ENCODE results near the gene GALNT18. TPM values are rescaled to one million over a fixed set of nuclear protein-coding genes. Genes with fewer than 3 reads are reported as not detected.

The GALNT18 gene
- total and polyA plus RNA-seq, 9 donors = 3.0 to 13.2 (median 7.7) TPM

DNA sequence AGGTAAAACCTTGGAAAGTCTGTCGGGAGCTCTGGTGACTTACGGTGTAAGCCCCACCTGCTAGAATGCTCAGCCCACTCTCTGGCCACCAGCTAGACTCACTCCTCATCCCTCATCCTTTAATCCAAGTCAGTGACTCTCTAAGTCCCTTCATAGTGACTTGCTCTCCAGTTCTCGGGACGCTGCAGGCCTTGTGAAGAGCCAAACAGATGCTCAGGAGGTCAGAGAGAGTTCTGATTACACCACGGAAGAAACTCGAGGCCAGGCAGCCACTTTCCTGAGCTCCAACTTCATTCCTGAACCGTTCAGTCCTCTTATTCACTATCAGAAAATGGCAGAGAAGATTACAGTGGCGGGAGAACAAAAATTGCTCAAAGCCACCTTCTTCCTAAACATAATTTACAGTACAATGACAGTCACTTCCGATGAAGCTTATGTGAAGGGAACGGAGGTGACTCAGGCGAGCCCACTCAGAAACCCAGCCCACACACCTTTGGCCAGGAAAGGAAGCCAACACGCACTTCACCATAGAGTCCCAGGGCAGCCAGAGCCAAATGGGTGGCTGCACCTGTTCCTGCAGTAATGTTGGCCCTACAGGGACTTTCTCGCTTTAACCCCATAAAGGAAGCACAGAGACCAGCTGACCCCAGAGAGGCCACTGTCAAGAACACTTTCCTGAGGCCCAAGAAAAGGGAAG is 100.4 kb downstream of the GALNT18 start:
- Histone ChIP-seq H3K4me3 (no peak overlapping the region), H3K36me3 (no peaks in the 10 kb centered on the region), H3K9me3 (no peaks in the 10 kb centered on the region), H3K4me1 (ENCODE audit: insufficient read depth) (no peaks in the 10 kb centered on the region), H3K27ac (no peak overlapping the region), H3K27me3 (no peaks in the 10 kb centered on the region)
- 82 to 85% (median 84%) methylated on average over 13 of the region's 13 CpGs for WGBS, 3 donors
- TF ChIP-seq EP300 (IDR thresholded peaks at IDR 0.05) (no peak), POLR2A (IDR thresholded peaks at IDR 0.05) (no peak)
- TF ChIP-seq, protein P1, sequence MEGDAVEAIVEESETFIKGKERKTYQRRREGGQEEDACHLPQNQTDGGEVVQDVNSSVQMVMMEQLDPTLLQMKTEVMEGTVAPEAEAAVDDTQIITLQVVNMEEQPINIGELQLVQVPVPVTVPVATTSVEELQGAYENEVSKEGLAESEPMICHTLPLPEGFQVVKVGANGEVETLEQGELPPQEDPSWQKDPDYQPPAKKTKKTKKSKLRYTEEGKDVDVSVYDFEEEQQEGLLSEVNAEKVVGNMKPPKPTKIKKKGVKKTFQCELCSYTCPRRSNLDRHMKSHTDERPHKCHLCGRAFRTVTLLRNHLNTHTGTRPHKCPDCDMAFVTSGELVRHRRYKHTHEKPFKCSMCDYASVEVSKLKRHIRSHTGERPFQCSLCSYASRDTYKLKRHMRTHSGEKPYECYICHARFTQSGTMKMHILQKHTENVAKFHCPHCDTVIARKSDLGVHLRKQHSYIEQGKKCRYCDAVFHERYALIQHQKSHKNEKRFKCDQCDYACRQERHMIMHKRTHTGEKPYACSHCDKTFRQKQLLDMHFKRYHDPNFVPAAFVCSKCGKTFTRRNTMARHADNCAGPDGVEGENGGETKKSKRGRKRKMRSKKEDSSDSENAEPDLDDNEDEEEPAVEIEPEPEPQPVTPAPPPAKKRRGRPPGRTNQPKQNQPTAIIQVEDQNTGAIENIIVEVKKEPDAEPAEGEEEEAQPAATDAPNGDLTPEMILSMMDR (IDR thresholded peaks at IDR 0.05) = no peak
- intact Hi-C loops (cut with DNase I) = no loop called here
- no peak for DNase-seq

DNA sequence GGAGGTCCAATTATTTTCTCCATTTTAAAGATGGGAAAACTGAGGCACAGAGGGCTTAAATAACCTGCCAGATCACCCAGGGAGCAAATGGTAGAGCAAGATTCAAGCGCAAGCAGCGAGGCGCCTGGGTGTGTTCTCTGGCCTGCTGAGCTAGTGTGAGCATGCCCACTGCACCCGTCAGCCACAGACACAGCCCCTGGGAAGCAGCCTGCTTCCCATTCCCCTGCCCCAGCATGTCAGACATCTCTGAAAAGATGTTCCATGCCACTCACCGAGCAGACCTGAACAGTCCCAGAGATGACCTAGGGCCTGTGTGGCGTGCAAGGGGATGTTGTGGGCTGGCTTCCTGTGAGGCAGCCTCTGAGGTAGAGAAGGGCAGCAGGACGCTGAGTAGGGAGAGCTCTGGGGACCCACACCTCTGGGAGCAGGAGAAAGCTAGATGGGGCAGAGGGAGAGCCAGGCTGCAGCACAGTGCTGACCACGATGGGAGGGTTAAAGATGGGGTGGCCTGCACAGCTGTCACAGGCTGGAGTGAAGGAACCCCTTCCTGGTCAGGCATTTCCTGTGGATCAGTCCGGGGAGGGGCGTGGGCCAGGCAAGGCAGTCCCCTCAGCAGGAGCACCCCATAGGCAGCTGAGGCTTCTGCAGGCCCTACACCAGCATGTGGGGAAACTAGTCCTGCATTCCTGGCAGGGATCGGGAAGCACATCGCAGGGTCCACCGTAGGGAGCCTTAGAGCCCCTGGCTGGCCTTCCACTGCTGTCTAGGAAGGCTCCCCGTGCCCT is 101.4 kb downstream of the GALNT18 start:
- Histone ChIP-seq H3K9me3 (no peaks in the 10 kb centered on the region), H3K4me1 (ENCODE audit: insufficient read depth) (no peaks in the 10 kb centered on the region), H3K36me3 (no peaks in the 10 kb centered on the region), H3K27ac (no peak overlapping the region), H3K27me3 (no peaks in the 10 kb centered on the region), H3K4me3 (no peak overlapping the region)
- no peak for DNase-seq
- intact Hi-C loops (cut with DNase I) = no loop called here
- TF ChIP-seq EP300 (IDR thresholded peaks at IDR 0.05) (no peak), POLR2A (IDR thresholded peaks at IDR 0.05) (no peak)
- TF ChIP-seq, protein P1 (IDR thresholded peaks at IDR 0.05) = no peak
- WGBS, 3 donors = 78 to 87% (median 86%) methylated on average over 14 of the region's 14 CpGs

DNA sequence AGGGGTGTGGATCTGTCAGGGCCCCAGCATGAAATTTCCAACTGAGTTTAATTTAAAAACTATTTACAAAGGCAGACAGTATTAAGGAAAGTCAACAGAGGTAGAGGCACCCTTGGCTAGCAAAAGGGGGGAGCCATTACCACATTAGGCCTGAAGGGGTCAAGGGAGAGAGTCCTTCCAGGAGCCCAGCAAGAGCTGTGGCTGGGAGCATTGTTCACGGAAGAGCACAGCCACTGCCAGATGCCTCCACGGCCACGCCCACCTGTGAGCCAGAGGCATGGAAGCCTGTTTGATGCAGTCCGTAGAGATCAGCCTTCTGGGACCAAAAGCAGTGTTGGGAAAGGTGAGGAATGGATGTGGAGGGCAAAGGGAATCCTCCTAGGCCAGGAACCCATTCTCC is 102.6 kb downstream of the GALNT18 start:
- Histone ChIP-seq H3K4me3 (no peak overlapping the region), H3K36me3 (no peaks in the 10 kb centered on the region), H3K4me1 (ENCODE audit: insufficient read depth) (no peaks in the 10 kb centered on the region), H3K27me3 (no peaks in the 10 kb centered on the region), H3K27ac (no peak overlapping the region), H3K9me3 (no peaks in the 10 kb centered on the region)
- no peak for DNase-seq
- TF ChIP-seq EP300 (IDR thresholded peaks at IDR 0.05) (no peak), POLR2A (IDR thresholded peaks at IDR 0.05) (no peak)
- TF ChIP-seq, protein P1 (IDR thresholded peaks at IDR 0.05) = no peak
- intact Hi-C loops (cut with DNase I) = loop anchor here in 1 of 4 donors (10.0 kb wide), 1 partner anchor 246 kb away; no protein-coding TSS in a partner anchor
- 84 to 95% (median 94%) methylated on average over 4 of the region's 4 CpGs for WGBS, 3 donors

DNA sequence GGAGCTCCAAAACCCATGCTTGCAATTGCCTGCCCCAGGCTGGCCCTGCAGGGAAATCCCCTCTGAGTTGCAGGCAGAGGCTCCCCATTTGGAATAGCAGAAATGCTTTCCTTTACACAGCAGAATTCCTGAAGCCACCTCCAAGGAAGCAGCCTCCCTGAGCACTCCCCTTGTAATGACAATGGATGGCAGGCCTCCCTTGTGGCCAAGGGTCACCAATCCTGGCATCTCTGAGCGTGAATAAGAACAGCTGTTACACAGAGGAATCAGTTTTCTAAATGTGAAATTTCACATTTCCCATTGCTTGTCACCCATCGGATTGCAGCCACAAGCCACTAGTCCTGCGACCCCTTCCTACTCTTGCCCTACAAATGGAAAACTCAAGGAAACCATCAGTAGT is 107.6 kb downstream of the GALNT18 start:
- WGBS, 3 donors = 93 to 98% (median 94%) methylated on average over 3 of the region's 3 CpGs
- H3K36me3 ChIP-seq = no peaks in the 10 kb centered on the region
- no peak overlapping the region for H3K27ac ChIP-seq
- H3K4me3 ChIP-seq = no peak overlapping the region
- intact Hi-C loops (cut with DNase I) = loop anchor here in 1 of 4 donors (10.0 kb wide), 1 partner anchor 251 kb away; no protein-coding TSS in a partner anchor
- no peaks in the 10 kb centered on the region for H3K4me1 ChIP-seq (ENCODE audit: insufficient read depth)
- H3K9me3 ChIP-seq = no peaks in the 10 kb centered on the region
- DNase-seq = no peak
- TF ChIP-seq EP300 (IDR thresholded peaks at IDR 0.05) (no peak), POLR2A (IDR thresholded peaks at IDR 0.05) (no peak)
- TF ChIP-seq, protein P1 (IDR thresholded peaks at IDR 0.05) = no peak
- H3K27me3 ChIP-seq = no peaks in the 10 kb centered on the region

Measured in ovary (tissue), 9 donors.